Activated T-cell treated with anti-CD3 and anti-CD28 coated beads for 4 hours (primary cell): ENCODE measurements around the gene FMNL2.
"Not testable (repeated sequence)": the region's sequence is repeated elsewhere in the genome, so short reads cannot be mapped to it uniquely, and the experiment has no call there.

Source experiments
- DNase-seq: peaks from one replicate; pipeline ENCODE4 v3.0.0-alpha.2; 2020

FMNL2 gene

DNA sequence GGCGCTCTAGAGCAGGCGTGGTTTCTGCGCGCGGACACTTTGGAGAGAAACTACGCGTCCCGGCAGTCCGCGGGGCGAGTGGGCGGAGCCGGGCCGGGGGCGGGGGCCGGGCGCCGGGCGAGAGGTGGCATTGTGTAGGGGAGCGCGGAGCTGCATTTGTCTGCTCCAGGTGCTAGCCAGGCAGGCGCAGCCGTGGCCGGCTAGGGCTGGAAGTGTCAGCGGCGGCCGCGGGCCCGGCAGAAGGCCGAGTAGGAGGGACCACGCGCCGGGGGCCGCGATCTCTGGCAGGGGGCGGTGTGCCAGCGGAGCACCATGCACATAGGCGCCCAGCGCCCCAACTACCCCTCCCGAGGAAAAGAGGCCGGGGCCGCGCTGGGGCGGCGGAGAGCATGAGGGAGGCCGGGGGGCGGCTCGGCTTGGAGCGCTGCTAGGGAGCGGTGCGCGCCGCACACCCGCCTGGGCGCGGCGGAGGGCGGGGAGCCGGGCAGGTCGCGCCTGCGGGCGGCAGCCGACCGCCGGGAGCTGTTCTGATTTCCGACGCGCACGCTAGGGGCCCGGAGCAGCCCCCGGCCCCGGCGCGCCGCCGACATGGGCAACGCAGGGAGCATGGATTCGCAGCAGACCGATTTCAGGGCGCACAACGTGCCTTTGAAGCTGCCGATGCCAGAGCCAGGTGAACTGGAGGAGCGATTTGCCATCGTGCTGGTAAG, at the start of gene FMNL2:
TSS of gene FMNL2 (plus strand) at position 159 of the 710 bp plus-strand sequence.
- no peak for DNase-seq

DNA sequence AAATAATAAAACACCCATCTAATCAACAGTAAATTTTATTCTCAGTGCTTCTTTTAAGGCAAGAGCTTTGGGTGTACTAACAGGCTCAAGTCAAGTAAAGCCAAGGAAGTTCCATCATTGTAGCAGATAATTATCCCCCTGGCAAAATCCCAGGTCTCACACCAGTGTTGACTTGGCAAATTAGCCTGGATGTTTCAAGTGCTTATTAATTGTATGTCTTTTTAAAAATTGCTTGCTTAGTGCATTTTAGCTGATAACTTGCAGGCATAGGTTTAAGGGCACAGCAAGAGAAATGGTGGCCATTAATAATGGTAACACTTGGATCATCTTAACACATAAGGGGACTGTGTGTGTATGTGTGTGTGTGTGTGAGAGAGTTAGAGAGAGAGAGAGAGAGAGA, 42.0 kb upstream of the FMNL2 start:
- DNase-seq: no peak

DNA sequence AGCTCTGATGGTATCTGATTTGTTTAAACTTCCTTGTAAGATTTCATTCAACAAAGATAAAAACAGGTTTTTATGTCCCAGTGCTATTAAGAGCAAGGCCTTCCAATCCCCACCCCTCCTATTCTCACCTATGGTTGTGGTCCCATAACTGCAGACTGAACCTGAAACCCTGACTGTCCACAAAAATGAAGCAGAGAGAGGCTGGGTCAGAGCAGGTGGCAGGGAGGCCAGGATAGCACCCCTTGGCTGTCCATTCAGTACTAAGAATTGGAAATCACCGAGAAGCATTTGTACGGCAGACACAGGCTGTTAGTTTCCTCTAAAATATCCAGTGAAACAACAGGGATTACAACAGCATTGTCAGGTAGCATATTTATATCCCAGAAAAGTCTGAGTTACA, 37.3 kb upstream of the FMNL2 start:
- no peak for DNase-seq

DNA sequence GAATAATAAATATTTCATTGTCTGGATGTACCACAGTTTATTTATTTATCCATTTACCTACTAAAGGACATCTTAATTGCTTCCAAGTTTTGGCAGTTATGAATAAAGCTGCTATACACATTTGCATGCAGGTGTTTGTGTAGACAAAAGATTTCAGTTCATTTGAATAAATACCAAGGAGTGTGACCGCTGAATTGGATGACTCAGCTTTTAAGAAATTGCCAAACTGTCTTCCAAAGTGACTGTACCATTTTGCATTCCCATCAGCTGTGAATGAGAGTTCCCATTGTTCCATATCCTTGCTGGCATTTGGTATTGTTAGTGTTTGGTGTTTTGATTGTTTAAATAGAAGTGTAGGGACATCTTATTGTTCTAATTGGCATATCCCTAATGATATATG, 36.2 kb upstream of the FMNL2 start:
- DNase-seq: no peak

DNA sequence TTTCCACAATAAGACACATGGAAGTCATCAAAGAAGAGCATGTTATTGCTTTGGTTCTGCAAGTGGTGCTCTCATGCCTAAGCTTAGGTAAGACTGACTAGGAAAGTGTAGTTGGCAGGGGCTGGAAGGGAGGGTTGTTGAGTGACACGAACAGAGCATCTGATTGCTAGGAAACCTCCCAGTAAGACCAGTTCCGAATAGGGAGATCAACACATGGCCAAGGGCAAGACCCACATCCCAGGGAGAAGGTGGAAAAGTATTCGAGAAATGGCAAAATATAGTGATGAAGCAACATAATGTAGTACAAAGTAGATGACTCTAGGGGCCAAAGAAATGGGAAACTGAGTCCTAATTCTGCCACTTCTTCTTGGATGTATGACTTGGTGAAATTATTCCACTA, 33.8 kb upstream of the FMNL2 start:
- DNase-seq: no peak

DNA sequence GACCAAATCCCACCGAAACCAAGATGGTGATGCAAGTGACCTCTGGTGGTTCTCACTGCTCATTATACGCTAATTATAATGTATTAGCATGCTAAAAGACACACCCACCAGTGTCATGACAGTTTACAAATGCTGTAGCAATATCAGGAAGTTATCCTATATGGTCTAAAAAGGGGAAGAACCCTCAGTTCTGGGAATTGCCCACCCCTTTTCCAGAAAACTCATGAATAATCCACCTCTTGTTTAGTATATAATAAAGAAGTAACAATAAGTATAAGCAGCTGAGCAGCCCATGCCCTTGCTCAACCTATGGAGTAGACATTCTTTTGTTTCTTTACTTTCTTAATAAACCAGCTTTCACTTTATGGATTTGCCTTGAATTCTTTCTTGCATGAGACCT, 31.0 kb upstream of the FMNL2 start:
- no peak for DNase-seq

DNA sequence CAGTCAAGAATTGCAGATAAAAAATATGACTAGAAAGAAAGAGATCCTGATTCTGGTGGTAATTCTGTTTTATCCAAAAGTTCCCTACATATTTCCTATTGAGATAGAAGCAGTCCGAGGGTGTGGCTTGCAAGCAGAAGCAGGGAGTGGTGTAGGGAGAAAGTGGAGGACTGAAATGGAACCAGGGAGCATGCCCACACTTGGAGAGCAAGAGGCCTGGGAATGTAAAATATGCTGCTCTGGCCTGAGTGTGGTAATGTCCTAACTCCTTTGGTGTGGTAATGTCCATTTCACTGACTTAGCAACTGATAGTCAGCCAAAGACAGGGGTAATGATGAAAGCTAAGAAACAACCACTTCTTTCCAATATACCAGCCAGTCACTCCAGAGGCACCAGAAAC, 30.1 kb upstream of the FMNL2 start:
- no peak for DNase-seq

DNA sequence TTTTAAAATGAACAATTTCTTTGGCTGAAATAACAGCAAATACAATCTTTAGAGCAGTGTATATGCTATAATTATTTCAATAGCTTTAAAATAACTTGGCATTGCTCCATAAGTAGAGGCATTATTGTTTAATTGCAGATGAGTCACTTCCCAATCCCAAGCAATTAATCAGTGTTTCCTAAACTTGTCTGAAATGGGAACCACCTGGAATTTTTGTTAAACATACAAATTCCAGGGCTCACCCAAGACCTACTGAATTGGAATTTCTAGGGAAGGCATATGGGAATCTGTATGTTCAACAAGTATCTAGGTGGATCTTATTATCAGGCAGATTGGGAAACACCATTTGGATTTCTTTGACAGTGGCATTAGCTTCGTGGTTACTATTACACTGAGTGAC, 27.1 kb upstream of the FMNL2 start:
- DNase-seq: no peak

DNA sequence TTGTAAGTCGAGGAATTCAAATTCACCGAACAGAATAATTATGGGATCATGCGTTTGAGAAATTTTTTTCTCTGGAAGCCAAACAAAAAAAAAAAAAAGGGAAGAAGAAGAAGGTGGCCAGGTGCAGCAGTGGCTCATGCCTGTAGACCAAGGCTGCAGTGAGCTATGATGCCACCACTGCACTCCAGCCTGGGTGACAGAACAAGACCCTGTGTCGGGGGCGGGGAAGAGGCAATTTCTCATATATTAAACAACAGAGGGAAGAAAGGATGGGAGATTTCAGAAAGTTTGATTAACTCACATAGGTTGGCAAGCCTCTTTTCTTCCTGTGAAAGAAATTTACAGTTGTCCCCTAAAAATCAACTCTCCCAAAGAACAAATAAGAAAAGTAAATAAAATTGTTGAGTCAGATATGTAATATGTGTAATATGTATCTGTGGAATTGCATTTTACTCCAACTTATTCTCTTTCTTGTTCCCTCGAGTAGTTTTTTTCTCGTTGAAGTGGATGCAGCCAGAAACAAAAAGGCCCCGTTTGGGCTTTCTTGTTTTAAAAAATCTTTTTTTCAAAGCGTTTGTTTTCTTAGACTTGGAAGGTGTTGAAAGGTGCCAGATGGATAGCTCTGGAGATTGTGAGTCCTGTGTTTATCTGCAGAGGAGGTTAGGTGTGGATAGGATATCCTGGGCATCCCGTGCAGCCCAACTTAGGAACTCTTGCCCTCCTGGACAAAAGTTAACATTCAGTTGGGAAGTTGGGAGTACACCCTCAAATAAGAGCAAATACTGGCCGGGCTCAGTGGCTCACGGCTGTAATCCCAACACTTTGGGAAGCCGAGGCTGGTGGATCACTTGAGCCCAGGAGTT, 25.4 kb upstream of the FMNL2 start:
- no peak for DNase-seq

DNA sequence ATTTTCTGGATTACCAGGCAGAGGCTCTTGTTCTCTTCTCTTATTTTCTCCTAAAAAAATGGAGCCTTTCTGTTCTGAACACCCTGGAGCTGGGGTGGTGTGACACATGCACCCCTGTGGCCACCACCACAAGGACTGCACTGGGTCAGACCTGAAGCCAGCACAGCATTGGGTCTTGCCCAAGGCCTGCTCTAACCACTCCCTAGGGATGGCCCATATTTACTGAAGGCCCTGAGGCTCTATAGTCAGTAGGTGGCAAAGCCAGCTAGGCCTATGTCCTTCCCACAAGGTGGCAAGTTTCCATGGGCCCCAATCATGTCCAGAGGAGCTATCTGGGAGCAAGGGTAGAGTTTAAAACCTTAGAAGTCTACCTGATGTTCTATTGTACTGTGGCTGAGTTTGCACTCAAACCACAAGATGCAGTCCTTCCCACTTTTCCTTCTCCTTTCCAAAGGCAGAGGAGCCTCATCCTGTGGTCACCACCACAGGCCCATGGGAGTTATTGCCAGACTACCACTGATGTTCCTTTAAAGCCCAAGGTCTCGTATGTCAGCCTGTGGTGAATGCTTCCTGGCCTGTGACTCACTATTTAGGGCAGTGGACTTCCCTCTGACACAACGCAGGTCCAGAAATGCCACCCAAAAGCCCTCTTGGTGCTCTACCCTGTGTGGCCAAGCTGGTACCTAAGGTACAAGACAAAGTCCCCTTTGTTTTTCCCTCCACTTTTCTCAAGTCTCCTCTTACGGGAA, 15.0 kb upstream of the FMNL2 start:
- DNase-seq: no peak

DNA sequence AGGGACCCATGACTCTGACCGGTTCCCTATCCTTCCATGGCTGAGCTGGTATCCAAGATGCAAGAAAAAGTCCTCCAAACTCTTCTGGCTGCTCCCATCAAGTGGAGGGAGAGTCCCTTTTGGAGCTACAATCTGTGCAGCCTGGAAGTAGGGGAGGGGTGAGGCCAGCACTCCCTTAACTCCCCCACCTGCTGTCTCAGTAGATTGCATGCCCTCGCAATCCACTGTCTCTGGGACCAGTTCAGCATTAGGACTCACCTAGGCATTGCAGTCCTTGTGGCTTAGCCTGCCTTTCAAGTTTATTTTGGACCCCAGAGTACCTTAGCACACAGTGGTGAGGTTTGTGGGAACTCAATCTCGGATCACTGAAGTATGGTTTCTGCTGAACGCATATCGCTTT, 14.2 kb upstream of the FMNL2 start:
- DNase-seq: no peak

DNA sequence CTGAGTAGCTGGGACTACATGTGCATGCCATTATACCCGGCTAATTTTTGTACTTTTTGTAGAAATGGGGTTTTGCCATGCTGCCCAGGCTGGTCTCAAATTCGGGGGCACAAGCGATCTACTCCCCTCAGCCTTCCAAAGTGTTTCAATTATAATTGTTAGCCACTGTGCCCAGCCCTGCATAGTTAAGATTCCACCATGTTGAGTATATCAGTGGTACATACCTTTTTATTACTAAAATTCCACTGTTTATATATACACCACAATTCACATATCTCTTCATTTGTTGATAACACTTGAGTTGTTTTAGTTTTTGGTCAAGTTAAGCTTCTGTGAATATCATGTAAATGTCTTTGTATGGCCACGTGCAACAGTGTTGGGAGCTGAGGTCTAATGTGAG, 12.8 kb upstream of the FMNL2 start:
- DNase-seq: no peak

DNA sequence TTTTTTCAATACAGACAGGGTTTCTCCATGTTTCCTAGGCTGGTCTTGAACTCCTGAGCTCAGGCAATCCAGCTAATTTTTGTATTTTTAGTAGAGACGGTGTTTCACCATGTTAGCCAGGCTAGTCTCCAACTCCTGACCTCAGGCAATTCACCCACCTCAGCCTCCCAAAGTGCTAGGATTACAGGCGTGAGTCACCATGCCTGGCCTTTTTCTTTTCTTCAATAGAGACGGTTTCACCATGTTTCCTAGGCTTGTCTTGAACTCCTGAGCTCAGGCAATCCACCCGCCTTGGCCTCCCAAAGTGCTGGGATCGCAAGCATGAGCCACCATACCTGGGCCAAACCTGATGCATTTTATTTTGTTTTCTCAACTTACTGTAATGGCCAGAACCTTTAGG, 9.8 kb upstream of the FMNL2 start:
- not testable (repeated sequence) for DNase-seq

DNA sequence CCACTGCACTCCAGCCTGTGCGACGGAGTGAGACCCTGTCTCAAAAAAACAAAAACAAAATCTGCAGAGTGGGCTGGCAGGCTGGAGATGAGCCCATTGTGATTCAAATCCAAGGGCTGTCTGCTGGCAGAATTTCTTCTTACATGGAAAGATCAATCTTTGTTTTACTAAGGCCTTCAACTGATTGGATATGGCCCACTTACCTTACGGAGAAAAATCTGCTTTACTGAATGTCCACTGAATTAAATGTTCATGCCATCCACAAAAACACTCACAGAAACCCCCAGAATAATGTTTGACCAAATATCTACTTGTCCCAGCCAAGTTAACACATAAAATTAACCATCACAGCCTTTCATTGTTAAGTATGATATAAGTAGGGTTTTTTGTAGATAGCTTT, 8.3 kb upstream of the FMNL2 start:
- DNase-seq: no peak

DNA sequence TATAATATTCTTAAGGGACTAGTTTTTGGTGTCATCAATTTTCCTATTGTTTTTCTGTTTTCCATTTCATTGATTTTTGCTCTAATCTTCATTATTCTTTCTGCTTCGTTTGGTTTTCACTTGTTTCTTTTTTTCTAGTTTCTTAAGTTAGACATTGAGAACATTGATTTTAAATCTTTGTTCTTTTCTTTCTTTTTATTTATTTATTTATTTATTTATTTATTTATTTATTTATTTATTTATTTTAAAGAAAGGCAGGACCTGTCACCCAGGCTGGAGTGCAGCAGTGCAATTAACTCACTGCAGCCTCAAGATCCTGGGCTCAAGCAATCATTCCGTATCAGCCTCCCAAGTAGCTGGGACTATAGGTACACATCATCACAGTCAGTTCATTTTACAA, 7.0 kb upstream of the FMNL2 start:
- DNase-seq: no peak

DNA sequence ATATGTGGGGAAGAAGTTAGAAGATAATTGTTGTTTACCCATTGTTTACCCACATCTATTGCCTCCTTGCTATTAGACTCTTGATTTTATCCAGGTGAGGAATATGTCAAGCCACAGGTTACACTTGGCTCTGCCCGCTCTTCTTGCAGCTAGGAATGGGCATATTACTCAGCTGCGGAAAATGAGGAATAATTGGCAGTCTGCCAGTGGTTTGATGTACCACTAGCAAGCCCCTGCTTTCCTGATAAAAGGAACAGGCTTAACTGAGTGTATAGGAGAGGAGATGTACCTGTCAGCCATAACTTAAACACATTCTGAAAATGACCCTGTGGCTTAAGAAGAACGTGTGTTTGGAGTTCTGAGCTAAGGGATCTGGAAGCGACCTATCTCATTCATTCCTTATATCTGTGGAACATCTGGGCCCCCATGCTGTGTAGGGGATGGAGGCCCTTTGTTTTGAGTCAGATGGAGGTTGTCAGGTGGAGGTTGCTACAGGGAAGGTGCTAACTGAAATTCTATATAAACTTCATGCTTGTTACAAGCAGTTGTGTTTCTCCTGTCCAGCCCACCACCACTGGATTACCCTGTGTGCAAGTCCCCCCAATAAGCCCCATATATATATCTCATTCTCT, 4.6 kb upstream of the FMNL2 start:
- DNase-seq: no peak

DNA sequence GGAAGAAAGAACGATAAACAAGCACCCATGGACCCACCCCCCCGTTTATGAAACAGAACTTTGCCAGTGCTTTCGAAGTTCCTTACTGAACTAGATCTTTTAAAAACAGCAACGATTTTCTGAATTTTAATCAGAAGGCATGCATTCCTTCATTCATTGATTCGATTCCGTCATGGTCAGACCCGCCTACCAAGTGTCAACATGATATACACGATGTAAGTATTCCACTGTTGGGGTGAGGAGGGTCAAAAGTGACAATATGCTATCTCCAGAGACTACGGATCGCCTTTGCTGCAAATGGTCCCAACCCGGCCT, 316 bp upstream of the FMNL2 start:
- no peak for DNase-seq

DNA sequence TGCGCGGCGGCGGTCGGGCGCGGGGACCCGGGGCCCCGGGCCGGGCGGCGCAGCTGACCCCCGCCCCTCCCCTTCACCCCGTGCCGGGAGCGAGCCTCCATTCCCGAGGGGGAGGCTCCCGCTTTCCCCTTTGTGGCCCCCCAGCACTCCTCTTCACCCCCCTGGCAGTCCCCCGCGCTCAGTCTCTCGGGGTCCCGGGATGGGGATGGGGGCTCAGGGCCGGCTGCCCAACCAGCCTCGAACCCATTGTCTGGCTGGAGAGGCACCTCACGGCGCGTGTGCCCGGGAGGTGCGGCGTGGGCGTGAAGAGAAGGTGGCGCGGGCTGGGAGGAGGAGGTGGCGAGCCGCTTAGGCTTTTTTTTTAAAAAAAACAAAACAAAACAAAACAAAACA, 748 bp downstream of the FMNL2 start:
- no peak for DNase-seq

DNA sequence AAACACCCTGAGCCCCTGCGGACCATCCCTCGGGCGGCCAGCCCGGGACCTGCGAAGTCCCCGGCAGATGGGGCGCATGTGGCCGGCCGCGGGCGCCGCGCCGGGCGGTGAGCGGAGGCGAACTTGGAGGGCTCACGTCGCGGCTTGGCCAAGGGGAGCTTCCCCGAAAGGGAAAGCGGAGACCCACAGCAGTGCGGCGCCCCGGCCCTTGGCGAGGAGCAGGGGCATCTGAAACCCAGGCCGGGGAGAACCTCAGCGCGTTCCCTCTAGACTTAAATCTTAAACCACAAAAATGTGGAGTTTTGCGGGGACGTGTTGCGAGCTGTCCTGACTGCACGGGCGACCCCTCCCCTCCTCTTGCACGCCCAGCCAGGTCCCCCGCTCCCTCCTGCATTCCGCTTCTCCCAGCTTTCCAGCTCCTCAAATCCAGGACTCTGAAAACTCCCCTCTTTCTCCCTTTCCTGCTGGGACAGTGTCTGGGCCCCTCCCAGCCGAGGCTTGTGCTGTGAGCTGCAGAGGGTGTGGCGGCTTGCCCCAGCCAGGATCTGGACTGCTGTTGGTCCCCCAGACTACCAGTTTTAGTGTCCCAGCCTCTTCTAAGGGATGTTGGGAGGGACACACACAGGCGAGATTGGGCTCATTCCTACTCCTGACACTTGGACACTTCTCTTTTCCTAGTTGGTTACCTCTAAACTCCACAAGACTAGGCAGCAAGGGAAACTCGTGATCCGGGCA, 1.3 kb downstream of the FMNL2 start:
- DNase-seq: no peak

DNA sequence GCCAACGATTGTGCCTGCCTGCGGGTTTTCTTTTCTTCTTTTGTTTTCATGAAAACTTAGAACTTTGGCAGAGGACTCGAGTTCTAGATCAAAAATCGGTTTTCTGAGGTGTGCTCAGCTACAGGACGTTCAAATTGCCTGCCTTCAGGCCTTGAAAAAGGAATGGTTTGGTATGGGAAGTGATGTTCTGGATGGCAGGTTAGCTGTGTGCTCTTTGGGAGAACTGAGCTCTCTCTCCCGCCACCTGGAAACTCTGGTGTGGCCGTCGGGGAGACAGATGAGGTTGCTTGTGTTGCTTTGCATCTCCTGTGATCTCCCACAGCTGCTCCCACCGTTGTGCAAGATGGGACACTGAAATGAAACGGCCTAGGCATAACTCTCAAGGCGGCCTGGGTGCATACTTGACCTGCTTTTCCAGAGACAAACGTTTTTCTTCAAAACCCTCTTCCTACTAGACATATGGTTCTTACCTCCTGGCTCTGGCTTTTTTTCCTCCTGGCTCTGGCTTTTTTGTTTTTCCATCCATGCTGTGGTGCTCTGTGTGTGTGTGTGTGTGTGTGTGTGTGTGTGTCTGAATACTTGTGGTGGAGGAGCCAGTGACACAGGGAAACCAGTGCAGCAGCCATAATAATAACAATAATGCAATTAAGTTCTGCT, 2.0 kb downstream of the FMNL2 start:
- no peak for DNase-seq

DNA sequence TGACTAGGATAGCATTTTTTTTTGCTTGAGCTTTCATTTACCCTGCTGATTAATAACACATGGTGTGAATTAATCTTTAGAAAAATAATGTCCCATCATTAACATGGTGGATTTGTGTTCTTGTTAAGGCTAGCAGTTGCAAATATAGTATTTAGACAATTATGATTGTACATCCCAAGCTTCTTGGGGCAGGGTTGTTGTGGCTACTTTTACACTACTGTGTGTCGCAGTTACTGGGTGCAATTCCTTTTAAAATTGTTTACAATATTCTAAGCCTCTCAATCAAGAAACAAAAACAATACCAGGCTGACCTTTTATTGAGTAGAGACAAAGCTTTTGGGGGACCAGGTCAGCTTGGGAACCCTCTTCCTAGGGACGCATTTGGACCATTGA, 2.5 kb downstream of the FMNL2 start:
- no peak for DNase-seq

DNA sequence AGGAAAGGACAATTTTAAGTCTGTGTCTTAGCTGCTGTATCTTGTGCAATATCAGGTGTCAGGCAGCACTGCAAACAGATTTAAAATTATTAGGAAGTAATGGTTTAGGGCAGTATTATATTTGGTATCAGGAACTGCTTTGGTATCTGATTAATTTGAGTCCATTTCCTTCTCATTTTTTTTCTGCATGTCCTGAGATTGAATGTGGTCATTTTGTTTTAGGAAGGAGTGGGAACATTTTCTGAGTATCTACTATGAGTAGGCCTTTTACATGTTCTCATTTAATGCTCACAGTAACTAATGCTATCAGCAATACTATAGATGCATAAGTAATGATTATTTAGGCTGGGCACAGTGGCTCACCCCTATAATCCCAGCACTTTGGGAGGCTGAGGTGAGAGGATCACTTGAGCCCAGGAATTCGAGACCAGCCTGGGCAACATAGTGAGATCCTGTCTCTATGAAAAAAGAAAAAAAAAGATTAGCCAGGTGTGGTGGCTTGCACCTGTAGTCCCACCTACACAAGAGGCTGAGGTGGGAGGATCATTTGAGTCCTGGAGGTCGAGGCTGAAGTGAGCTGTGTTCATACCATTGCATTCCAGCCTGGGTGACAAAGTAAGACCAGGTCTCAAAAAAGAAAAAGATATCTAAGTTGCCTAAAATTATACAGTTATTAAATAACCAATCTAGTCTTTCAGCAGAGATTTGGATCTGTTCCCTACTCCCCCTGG, 4.7 kb downstream of the FMNL2 start:
- no peak for DNase-seq
